Stimulated activated CD4-positive, alpha-beta T cell treated with anti-CD3 and anti-CD28 coated beads, Interleukin-12 subunit alpha, Interleukin-12 subunit beta, amount 100 ng/mL, for 4 hours (primary cell): ENCODE data around the gene ISG20L2.

Experiments used
- DNase-seq: peaks from one replicate; pipeline ENCODE4 v3.0.0-alpha.2; 2020

The ISG20L2 gene

DNA sequence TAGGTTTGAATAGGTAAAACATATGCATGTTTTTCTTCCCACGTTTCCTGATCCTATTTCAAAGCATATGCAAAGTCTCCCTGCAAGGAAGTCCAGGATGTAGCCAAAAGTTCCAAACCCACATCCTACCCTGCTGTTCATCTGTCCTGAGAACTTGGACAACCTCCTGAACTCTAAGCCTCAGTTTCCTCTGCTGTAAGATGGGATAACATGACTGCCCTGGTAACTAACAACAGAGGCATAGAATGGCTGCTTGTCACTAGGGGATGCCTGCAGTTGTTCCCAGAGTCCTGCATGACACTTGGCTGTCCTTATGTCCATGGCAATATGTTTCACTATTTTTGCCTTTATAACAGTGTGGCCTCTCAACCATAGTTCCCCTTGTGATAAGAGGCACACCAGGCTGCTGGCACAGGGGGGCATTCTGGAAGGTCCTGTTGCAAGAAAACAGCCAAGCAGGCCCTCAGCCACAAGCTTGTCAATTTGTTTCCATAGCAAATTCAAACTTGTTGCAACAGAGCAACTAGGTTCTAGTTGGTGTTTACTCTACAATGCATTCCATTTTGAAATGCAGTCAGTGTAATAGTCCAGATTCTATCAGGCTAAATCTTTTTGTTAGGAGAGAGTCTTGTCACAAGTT lies 24.4 kb upstream of the ISG20L2 start:
- DNase-seq: no peak

GRCh38 chr1:156751757-156752481 lies 23.4 kb upstream of the ISG20L2 start:
- peak; percentile 97 for DNase-seq

GRCh38 chr1:156751451-156751756 lies 22.8 kb upstream of the ISG20L2 start, which contains the start of gene HDGF:
HDGF (minus strand) TSS chr1:156751675; CDS start chr1:156751429, 246 bp downstream.
- DNase-seq: no peak

DNA sequence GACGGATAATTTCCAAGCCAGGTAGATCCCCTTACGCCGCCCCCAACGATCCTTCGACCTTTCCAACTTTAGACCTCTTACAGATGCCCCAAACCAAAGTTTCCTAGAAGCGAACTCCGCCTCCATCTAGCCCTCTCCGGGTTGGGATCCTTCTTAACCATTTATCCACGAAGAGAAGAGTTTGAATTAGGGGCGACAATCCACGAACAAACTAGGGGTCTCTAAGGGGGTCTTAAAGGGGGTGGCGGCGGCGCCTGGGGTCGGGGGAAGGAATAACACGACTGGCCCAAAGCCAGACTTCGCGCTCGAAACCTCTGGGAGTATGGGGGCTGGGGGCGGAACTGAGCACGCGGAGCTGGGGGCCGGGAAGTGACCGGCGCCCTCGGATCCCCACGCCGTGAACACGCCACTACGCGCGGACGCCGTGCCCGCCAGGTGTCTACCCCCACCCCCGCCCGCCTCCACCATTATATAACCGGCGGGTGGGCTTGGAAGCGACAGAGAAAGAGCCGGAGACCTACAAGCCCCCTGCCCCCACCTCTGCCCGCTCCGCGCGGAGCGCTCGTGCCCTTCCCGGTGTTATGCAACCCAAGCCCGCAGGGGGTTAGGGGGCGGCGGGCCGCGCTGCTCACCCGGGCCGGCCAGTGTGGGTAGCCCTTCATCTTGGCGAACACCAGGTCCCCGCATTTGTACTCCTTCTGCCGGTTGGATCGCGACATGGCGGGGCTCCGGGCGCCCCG lies 22.3 kb upstream of the ISG20L2 start:
- peak; percentile 38 for DNase-seq

GRCh38 chr1:156750191-156750672 lies 21.7 kb upstream of the ISG20L2 start:
- DNase-seq: peak; percentile 50

- DNase-seq: no peak
Observed at GRCh38 chr1:156749419-156750118, 21.0 kb upstream of the ISG20L2 start.

DNA sequence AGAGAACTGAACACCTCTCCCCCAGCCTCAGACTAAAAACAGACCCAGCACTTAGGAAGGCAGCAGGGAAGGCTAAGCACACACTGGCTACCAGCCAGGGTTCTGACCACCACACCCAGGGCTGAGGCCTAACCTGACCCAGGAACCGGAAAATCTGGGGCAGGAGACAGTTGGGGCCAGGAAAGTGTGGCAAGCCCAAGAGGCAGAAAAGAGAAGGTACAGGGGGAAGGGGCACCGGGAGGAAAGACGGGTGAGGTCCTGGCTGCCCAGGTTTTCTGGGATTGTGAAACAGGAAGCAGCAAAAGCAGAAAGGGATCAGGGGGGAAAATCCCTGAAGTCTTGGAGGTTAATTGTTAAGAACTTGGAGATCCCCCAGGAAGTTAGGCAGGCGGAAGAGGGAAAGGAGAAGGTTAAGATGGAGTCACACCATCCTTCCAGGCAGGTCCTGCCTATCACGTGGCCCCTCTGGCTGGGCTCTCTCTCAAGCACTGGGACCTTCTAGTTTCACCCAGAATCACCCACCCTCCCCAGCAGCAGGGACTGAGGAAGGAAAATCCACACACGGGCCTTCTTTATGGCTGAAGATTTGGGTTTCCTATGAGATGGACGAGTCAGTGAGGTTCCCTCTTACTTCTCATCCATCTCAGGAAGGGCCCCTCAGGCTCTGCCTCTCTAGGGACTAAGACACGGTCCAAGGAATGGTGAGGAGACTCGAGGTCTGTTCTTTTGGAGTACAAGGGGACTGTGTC lies 20.3 kb upstream of the ISG20L2 start:
- no peak for DNase-seq

DNA sequence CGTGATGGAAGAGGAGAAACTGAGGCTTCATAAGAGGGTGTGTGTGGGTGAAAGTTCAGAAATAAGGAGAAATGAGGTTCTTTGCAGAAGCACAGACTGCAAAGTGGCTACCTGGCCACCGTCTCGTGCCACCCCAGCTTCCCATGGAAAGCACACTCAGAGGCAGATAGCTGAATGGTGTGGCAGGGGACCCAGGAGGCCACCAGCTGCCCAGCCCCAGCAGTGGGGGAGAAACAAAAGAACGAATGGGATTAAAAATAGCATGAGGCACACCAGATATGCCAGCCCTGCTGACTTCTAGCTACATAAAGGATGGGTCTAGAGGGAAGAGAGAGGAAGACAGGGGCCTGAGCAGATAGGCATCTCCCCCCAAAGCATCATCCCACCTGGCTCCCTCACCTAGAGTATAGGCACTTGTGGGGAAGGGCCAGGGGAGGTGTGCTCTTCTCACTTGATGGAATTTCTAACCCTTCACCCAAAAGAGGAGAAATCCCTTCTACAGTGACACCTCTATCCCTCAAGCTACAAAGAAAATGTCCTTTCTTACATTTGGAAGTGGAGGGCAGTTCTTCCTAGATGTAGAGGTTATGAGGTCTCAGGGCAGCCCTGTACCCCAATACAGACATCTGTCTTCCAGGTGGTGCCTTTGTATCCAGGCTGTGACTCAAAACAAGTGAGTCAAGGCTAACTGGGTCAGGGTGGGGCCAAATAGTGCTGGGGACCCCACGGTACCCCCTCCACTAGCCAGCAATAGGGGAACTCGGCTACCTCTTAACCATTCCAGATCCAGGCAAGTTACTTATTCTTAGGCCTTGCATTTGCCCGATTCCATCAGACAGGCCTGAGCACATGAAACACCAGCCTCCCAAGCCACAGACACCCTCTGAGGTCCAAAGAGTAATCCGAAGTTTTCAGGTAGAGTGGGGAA lies 19.4 kb upstream of the ISG20L2 start:
- DNase-seq: no peak

GRCh38 chr1:156746728-156747631 lies 18.4 kb upstream of the ISG20L2 start:
- peak; percentile 41 for DNase-seq

DNA sequence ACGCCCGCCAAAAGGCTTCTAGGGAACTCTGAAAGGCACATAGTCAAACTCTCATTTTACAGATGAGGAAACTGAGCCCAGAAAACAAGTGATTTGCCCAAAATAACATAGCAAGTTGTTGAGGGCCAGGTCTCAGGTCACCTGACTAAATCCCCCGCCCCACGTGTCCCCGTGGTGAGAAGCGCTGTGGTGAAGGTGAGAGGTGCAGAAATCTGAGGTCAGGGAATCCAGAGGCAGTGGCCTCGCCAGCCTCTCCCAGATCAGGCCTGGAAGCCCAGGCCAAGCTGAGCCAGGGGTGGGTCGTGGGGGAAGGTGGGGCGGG lies 17.8 kb upstream of the ISG20L2 start:
- DNase-seq: no peak

GRCh38 chr1:156745881-156746280 lies 17.3 kb upstream of the ISG20L2 start:
- no peak for DNase-seq

DNA sequence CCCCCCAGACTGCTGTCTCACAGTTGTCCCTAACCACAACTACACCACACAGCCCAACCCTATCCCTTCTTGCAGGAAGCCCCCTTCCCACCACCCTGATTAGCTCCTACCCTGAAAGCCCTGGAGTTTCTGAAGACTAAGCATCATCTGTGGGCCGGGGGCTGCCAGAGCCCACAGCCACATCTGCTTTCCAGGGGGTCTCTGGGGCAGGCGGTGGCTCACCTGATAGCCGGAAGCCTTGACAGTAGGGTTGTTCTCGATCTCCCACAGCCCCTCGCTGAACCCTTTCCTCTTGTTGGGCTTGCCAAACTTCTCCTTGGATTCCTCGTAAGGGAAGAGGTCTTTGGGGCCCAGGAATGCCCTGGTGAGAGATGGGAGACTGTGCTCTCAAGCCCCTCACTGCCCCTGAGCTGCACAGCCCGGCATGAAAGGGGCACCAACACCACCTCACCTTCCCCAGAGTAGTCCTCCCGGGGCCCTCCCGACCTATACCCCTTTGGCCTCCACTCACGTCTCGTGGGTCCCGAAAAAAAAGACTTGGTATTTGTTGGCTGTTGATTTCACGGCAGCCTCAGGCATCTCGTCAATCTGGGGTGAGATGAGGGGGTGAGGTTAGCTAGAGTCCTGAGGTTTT lies 16.3 kb upstream of the ISG20L2 start:
- no peak for DNase-seq

DNA sequence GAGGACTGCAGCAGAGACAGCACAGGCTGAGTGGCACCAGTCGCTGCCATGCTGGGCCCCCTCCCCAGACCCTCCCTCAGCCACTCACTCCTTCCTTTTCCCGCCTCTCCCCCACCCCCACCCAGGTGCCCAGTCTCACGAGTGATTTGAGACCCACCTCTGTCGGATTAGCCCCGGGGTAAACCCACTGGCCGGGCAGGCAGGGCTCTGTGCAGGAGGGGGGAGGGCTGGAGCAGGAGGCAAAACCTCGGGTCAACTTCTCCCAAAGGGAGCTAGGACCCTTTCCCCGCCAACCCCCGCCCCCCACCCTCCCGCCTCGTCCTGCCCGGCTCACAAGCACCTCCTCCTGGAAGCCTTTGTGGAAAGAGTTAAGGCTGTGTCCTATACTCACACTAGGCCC lies 15.8 kb upstream of the ISG20L2 start:
- no peak for DNase-seq

GRCh38 chr1:156743367-156744302 lies 15.1 kb upstream of the ISG20L2 start:
- DNase-seq: no peak

DNA sequence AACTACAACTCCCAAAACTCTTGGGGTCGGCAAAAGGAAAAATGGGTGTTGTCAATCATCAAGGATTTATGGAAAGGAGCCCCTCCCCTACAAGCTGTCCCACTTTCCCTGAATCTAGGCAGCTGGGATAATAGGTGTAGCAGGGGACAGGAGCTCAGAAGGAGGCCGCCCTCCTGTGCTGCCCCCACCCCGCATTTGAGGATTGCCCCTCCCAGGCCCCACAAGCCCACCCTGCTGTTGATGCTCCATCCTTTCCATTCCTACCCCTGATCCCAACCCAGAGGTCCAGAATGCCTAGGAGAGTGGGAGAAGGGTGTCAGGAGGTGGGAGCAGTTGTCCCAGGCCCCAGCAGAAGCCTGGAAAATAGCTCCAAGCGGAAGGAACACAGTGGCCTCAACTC lies 14.2 kb upstream of the ISG20L2 start:
- no peak for DNase-seq

DNA sequence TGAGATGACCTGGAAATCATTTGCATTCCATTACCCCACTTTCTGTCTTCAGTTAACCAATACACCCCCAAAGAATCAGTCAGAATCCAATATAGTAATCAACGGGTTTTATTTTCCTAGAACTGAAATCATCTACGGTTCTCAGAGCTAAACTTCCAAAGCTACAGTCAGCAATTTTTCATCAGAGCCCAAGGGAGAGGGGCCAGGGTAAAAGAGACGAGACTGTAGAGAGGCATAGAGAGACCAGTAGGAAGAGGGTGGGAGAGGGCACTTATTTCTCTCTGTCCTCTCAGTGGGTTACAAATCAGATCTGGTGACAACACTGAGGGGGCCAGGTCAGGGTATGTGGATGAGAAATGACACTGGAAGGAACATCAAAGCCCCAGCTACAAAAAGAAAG lies 13.5 kb upstream of the ISG20L2 start:
- no peak for DNase-seq

- no peak for DNase-seq
Observed at GRCh38 chr1:156741481-156741983, 13.0 kb upstream of the ISG20L2 start.

DNA sequence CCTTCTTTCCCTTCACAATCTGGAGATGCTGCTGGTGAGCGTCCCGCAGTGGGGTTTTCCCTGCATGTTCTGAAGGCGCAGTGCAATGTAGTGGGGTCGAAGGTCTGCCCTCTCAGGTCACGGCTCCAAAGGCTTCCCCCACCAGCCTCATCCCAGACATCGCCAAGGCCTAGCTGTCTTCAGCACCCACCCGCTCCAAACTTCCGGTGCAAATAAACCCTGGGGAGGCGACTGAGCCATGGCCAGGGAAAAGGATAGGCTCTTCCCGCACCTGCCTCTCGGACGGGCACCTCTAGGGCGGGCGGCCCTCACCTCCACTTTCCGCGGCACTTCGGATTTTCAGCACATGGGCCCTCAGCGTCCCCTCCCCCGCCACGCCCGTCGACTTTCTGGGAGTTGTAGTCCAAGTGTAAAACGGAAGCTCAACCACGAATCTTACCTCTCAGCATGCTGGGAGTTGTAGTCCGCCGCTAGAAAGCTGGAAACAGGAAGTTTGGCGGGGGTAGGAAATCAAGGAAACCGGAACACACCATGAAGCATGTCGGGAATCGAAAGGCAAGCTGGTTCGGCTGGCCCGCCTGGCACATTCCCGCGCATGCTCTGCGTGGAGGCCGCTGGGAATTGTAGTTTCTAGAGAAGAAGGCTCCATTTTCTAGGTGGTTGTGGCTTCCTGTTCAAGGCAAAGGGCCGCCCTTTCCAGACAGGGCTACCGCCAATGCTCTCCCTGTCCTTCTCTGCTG lies 12.3 kb upstream of the ISG20L2 start, which contains the start of gene MRPL24:
TSS of gene MRPL24 (minus strand) at position 348 of the 740 bp plus-strand sequence. CDS start 2,384 bp downstream, outside the sequence.
- peak; percentile 94 for DNase-seq
